Endothelial cell of umbilical vein (primary cell): ENCODE measurements around the gene SPATA3. TPM values are rescaled to one million over a fixed set of nuclear protein-coding genes. Genes with fewer than 3 reads are reported as not detected.

ENCODE experiments used
- BruUV-seq: library from RNA; stranded (reverse); fragments of 400-500 nt; replicated peaks from 2 replicates; lab custom pipeline; 2021; lab: Mats Ljungman, UMichigan
- CTCF ChIA-PET: fragments of 300-600, 350-600 bp; sonication (Branson Sonifier 250); formaldehyde crosslinking; loops from one replicate; lab custom pipeline; 2021; ENCODE audit warnings: antibody characterized with exemption, inconsistent platforms; lab: Charles Lee
- POLR2A ChIA-PET: fragments of 300-600, 350-600 bp; sonication (Branson Sonifier 250); formaldehyde crosslinking; loops from one replicate; lab custom pipeline; 2021; ENCODE audit warnings: antibody characterized with exemption, inconsistent platforms; lab: Charles Lee
- DNase-seq: peaks from one replicate; pipeline ENCODE4 v3.0.0-alpha.2; 2011; ENCODE audit warnings: low read depth, low spot score
- FAIRE-seq: peaks from 2 replicates; lab custom pipeline; 2011; peaks lifted over from hg19 to GRCh38; lab: Jason Lieb, UNC
- H2AFZ ChIP-seq: 2 replicates; pipeline ENCODE4 v1.6.0; 2012; ENCODE audit warnings: low read depth, low read length, control low read depth, inconsistent platforms
- H3K27ac ChIP-seq: 2 replicates; pipeline ENCODE4 v1.5.1; 2011; ENCODE audit warnings: low read depth, mild to moderate bottlenecking, control low read depth, low read length, moderate library complexity; ENCODE audit not compliant: insufficient read depth
- H3K27me3 ChIP-seq, 2 experiments: 2 replicates each; pipeline versions ENCODE4 v1.6.0 to v1.6.1; 2011; ENCODE audit warnings: low read length in 2 of 2, mixed read lengths in 1 of 2; ENCODE audit not compliant: control insufficient read depth in 2 of 2, insufficient read depth in 2 of 2
- H3K36me3 ChIP-seq, 2 experiments: 2 replicates in 1 of 2; 3 replicates in 1 of 2; pipeline ENCODE4 v1.5.1; 2011; ENCODE audit warnings: low read length in 2 of 2, mild to moderate bottlenecking in 1 of 2, moderate library complexity in 1 of 2; ENCODE audit not compliant: control insufficient read depth in 2 of 2, insufficient read depth in 2 of 2; ENCODE audit errors: extremely low read depth in 1 of 2
- H3K4me1 ChIP-seq: 3 replicates; pipeline ENCODE4 v1.5.1; 2011; ENCODE audit warnings: mild to moderate bottlenecking, low read length; ENCODE audit not compliant: control insufficient read depth, insufficient read depth; ENCODE audit errors: extremely low read depth
- H3K4me2 ChIP-seq: 2 replicates; pipeline ENCODE4 v1.6.1; 2011; ENCODE audit warnings: low read length, control low read depth, mixed read lengths; ENCODE audit not compliant: insufficient read depth
- H3K4me3 ChIP-seq, 3 experiments: fragments of 200-600 bp in 1 of 3; sonication (generic), shearing (Covaris generic) in 1 of 3; replicated peaks in 1 of 3; 2 replicates each; pipeline ENCODE4 v1.5.1; 2011 to 2016; ENCODE audit warnings: control low read depth in 3 of 3, low read length in 3 of 3, mild to moderate bottlenecking in 2 of 3, inconsistent platforms in 1 of 3, low read depth in 1 of 3, moderate library complexity in 1 of 3; ENCODE audit not compliant: insufficient read depth in 1 of 3
- H3K79me2 ChIP-seq: 2 replicates; pipeline ENCODE4 v1.6.0; 2012; ENCODE audit warnings: low read length, inconsistent platforms; ENCODE audit not compliant: control insufficient read depth, insufficient read depth
- H3K9ac ChIP-seq: replicated peaks from 2 replicates; pipeline ENCODE3; 2011; ENCODE audit warnings: low read length, control low read depth; ENCODE audit not compliant: insufficient read depth; ENCODE audit errors: extremely low read depth
- H3K9me1 ChIP-seq: replicated peaks from 3 replicates; pipeline ENCODE4 v1.6.0; 2011; ENCODE audit warnings: mild to moderate bottlenecking, low read length; ENCODE audit not compliant: control insufficient read depth, insufficient read depth; ENCODE audit errors: extremely low read depth
- H3K9me3 ChIP-seq: replicated peaks from 2 replicates; pipeline ENCODE4 v1.5.1; 2012; ENCODE audit warnings: low read length, inconsistent platforms; ENCODE audit not compliant: control insufficient read depth, insufficient read depth
- H4K20me1 ChIP-seq: replicated peaks from 2 replicates; pipeline ENCODE3; 2011; ENCODE audit warnings: mild to moderate bottlenecking, low read length; ENCODE audit not compliant: control insufficient read depth, insufficient read depth; ENCODE audit errors: extremely low read depth
- EZH2 ChIP-seq: IDR thresholded peaks from 2 replicates; pipeline ENCODE4 v1.6.1; 2012; ENCODE audit warnings: borderline replicate concordance, low read depth, mild to moderate bottlenecking, moderate library complexity, low read length, inconsistent platforms; ENCODE audit not compliant: severe bottlenecking
- FOS ChIP-seq: IDR thresholded peaks from 2 replicates; pipeline ENCODE4 v1.6.1; 2011; ENCODE audit warnings: mild to moderate bottlenecking, low read length, moderate library complexity, borderline replicate concordance; ENCODE audit not compliant: insufficient read depth
- GATA2 ChIP-seq: IDR thresholded peaks from 2 replicates; pipeline ENCODE4 v1.7.0; 2011; ENCODE audit warnings: low read depth, mild to moderate bottlenecking, moderate library complexity, mixed read lengths, low read length; ENCODE audit not compliant: insufficient read length, insufficient read depth
- JUN ChIP-seq: IDR thresholded peaks from 2 replicates; pipeline ENCODE4 v1.6.1; 2011; ENCODE audit warnings: borderline replicate concordance, low read depth; ENCODE audit not compliant: insufficient read length, insufficient read depth
- MYC ChIP-seq: IDR thresholded peaks from one replicate; pipeline ENCODE4 v1.6.1; 2011; ENCODE audit warnings: mild to moderate bottlenecking, low read depth, low read length
- POLR2A ChIP-seq: IDR thresholded peaks from 2 replicates; pipeline ENCODE4 v1.6.1; 2012; ENCODE audit warnings: low read depth, mild to moderate bottlenecking, control low read depth, low read length
- POLR2AphosphoS5 ChIP-seq: IDR thresholded peaks from 2 replicates; pipeline ENCODE4 v1.6.1; 2012; ENCODE audit warnings: low read depth, mild to moderate bottlenecking, control low read depth, low read length, moderate library complexity; ENCODE audit not compliant: insufficient read depth
- dilution Hi-C: fragments of 300-500 bp; cut with MboI; formaldehyde crosslinking; loops from one replicate; pipeline ENCODE4 v1.15.0; 2019; ENCODE audit warnings: low sequenced_read_pairs; ENCODE audit not compliant: extremely low pct_ligation_motif_present
- intact Hi-C: fragments of 100-400 bp; cut with micrococcal nuclease; formaldehyde crosslinking; loops from one replicate; pipeline ENCODE4 v1.10.0; 2022
- polyA plus RNA-seq, 4 experiments: library from polyadenylated mRNA; depleted of rRNA in 3 of 4; stranded (reverse) in 3 of 4; unstranded in 1 of 4; fragments of >200 nt; gene quantifications; 2 replicates each; pipeline versions ENCODE4 v1.2.1 to v1.2.3, GENCODE V29; 2011 to 2012; ENCODE audit warnings: missing spikeins in 1 of 4
- total RNA-seq: library from RNA; stranded (reverse); gene quantifications from 2 replicates; pipeline ENCODE4 v1.2.3, GENCODE V29; 2021
- TF ChIP-seq, protein P1 (sequence below): IDR thresholded peaks from 2 replicates; pipeline ENCODE4 v1.6.1; 2011; ENCODE audit not compliant: insufficient read depth, insufficient read length
- TF ChIP-seq, protein P2 (sequence below), 2 donors: IDR thresholded peaks; 1 replicate in 1 of 2; 2 replicates in 1 of 2; pipeline ENCODE4 v1.5.1; 2011; ENCODE audit warnings: low read length in 2 of 2, mild to moderate bottlenecking in 2 of 2, moderate library complexity in 2 of 2, control low read depth in 1 of 2, inconsistent platforms in 1 of 2, low read depth in 1 of 2; ENCODE audit not compliant: insufficient read depth in 1 of 2; ENCODE audit errors: extremely low read depth in 1 of 2

Gene SPATA3
- total and polyA plus RNA-seq, 2 donors (not counting 3 experiments of a cell fraction or from before 2014, with no cell fraction given): not detected

DNA sequence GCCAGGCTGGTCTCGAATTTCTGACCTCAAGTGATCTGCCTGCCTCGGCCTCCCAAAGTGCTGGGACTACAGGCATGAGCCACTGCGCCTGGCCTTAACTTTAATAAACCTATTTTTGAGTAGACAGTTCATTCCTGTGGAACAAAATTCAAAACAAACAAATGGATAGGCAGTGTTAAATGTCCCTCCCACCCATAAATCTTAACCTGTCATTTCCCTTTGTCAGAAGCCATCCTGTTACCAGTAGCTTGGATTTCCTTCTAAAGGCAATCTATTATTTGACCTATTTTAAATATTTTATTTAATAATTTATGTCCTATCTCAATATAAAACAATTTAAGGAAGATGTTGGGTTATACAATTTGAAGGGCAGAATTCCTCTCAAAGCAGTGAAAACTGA is 34.8 kb downstream of the SPATA3 start:
- Histone ChIP-seq H2AFZ (no peak overlapping the region), H3K27me3 (peaks cover 7 to 11% of the 10 kb centered on the region in 2 experiments), H3K4me2 (no peak overlapping the region), H3K9me1 (no peaks in the 10 kb centered on the region), H4K20me1 (no peaks in the 10 kb centered on the region), H3K9me3 (no peaks in the 10 kb centered on the region), H3K36me3 (no peaks in the 10 kb centered on the region), H3K4me1 (no peaks in the 10 kb centered on the region), H3K79me2 (no peaks in the 10 kb centered on the region), H3K4me3 (no peak overlapping the region), H3K27ac (no peak overlapping the region), H3K9ac (no peak overlapping the region)
- POLR2A ChIA-PET: no interaction called here
- intact Hi-C loops: no loop called here
- CTCF ChIA-PET: interaction anchor here (3.1 kb wide), 1 partner anchor 22 kb away, joined by 8 read pairs; no protein-coding TSS in a partner anchor
- BruUV-seq: no TSS peak
- FAIRE-seq (no peak), DNase-seq (no peak)
- dilution Hi-C loops: no loop called here
- TF ChIP-seq EZH2 (no peak), POLR2AphosphoS5 (no peak), JUN (no peak), FOS (no peak), GATA2 (no peak), MYC (no peak), POLR2A (no peak)
- TF ChIP-seq, protein P1, sequence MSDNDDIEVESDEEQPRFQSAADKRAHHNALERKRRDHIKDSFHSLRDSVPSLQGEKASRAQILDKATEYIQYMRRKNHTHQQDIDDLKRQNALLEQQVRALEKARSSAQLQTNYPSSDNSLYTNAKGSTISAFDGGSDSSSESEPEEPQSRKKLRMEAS: no peak
- TF ChIP-seq, protein P2, sequence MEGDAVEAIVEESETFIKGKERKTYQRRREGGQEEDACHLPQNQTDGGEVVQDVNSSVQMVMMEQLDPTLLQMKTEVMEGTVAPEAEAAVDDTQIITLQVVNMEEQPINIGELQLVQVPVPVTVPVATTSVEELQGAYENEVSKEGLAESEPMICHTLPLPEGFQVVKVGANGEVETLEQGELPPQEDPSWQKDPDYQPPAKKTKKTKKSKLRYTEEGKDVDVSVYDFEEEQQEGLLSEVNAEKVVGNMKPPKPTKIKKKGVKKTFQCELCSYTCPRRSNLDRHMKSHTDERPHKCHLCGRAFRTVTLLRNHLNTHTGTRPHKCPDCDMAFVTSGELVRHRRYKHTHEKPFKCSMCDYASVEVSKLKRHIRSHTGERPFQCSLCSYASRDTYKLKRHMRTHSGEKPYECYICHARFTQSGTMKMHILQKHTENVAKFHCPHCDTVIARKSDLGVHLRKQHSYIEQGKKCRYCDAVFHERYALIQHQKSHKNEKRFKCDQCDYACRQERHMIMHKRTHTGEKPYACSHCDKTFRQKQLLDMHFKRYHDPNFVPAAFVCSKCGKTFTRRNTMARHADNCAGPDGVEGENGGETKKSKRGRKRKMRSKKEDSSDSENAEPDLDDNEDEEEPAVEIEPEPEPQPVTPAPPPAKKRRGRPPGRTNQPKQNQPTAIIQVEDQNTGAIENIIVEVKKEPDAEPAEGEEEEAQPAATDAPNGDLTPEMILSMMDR (IDR thresholded peaks at IDR 0.05; ENCODE audit: extremely low read depth in 1 of 2, insufficient read depth in 1 of 2, low read depth in 1 of 2, low read length in 2 of 2): no peak
